ENCODE data around the gene NAA40.

The NAA40 gene

GRCh38 chr11:63912678-63913077, 26.1 kb upstream of the NAA40 start:
- H2AFZ ChIP-seq (ENCODE audit: low read depth): no peak overlapping the region
- H4K20me1 ChIP-seq (ENCODE audit: insufficient read depth): no peaks in the 10 kb centered on the region
- no peak overlapping the region for H3K27ac ChIP-seq
- no peaks in the 10 kb centered on the region for H3K36me3 ChIP-seq (ENCODE audit: insufficient read depth)
- TF ChIP-seq, protein P1, sequence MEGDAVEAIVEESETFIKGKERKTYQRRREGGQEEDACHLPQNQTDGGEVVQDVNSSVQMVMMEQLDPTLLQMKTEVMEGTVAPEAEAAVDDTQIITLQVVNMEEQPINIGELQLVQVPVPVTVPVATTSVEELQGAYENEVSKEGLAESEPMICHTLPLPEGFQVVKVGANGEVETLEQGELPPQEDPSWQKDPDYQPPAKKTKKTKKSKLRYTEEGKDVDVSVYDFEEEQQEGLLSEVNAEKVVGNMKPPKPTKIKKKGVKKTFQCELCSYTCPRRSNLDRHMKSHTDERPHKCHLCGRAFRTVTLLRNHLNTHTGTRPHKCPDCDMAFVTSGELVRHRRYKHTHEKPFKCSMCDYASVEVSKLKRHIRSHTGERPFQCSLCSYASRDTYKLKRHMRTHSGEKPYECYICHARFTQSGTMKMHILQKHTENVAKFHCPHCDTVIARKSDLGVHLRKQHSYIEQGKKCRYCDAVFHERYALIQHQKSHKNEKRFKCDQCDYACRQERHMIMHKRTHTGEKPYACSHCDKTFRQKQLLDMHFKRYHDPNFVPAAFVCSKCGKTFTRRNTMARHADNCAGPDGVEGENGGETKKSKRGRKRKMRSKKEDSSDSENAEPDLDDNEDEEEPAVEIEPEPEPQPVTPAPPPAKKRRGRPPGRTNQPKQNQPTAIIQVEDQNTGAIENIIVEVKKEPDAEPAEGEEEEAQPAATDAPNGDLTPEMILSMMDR (conservative IDR thresholded peaks at IDR 0.05; ENCODE audit: low read depth, low read length): no peak
- H3K79me2 ChIP-seq (ENCODE audit: insufficient read depth, low read depth): no peaks in the 10 kb centered on the region
- H3K4me2 ChIP-seq: no peak overlapping the region
- H3K4me3 ChIP-seq (IDR thresholded peaks at IDR 0.05; ENCODE audit: insufficient read depth, low read depth, low read length): no peak overlapping the region
- peaks cover 12% of the 10 kb centered on the region; the same call in 1 of the 2 replicates for H3K27me3 ChIP-seq (ENCODE audit: insufficient read depth, low read depth)
- H3K4me1 ChIP-seq (ENCODE audit: low read depth, poor library complexity, severe bottlenecking): peaks cover 8% of the 10 kb centered on the region
- H3K9ac ChIP-seq: no peak overlapping the region

GRCh38 chr11:63913866-63914830, 24.7 kb upstream of the NAA40 start:
- Histone ChIP-seq H4K20me1 (ENCODE audit: insufficient read depth) (no peaks in the 10 kb centered on the region), H3K4me3 (IDR thresholded peaks at IDR 0.05; ENCODE audit: insufficient read depth, low read depth, low read length) (no peak overlapping the region), H3K27me3 (ENCODE audit: insufficient read depth, low read depth) (peaks cover 12% of the 10 kb centered on the region; the same call in 1 of the 2 replicates), H3K79me2 (ENCODE audit: insufficient read depth, low read depth) (no peaks in the 10 kb centered on the region), H3K9ac (no peak overlapping the region), H3K27ac (no peak overlapping the region), H2AFZ (ENCODE audit: low read depth) (no peak overlapping the region), H3K4me1 (ENCODE audit: low read depth, poor library complexity, severe bottlenecking) (peaks cover 14% of the 10 kb centered on the region), H3K4me2 (no peak overlapping the region), H3K36me3 (ENCODE audit: insufficient read depth) (no peaks in the 10 kb centered on the region)
- TF ChIP-seq, protein P1 (conservative IDR thresholded peaks at IDR 0.05; ENCODE audit: low read depth, low read length): no peak

DNA sequence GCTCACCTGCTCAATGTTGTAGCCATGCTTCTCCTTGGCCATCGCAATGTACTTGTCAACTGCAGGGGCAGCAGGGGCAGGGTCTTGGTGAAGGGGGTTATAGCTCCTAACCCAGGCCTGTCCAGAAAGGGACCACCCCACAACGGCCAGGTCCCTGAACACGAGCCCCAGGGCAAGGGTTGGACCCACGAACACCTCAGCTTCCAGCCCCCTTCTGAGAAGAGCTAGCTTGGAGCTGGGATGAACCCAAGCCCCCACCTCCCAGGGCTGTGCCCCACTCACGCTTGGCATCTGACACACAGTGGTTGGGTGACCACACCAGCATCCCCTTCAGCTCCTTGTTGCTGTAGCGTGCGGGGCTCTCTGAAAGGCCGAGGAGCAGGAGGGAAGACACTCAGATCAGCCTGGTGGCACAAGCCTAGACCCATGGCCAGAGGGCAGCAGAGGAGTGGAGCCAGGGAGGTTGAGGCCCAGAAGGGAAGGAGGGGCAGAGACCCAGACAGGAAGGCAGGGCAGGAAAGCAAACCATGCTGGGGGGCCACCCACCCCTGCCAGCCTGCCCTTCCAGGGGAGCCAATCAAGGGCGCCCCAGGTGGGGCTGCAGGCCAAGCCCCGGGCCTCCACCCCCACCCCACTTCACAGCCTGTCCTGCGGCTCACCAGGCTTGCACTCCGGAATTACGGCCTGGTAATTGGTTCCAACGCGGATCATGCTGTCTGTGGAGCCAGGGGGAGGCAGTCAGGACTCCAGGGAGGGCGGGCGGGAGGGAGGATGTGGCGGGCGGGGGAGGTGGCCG, 23.7 kb upstream of the NAA40 start:
- Histone ChIP-seq H3K27ac (no peak overlapping the region), H3K9ac (no peak overlapping the region), H3K79me2 (ENCODE audit: insufficient read depth, low read depth) (no peaks in the 10 kb centered on the region), H3K4me2 (no peak overlapping the region), H4K20me1 (ENCODE audit: insufficient read depth) (no peaks in the 10 kb centered on the region), H2AFZ (ENCODE audit: low read depth) (no peak overlapping the region), H3K4me3 (IDR thresholded peaks at IDR 0.05; ENCODE audit: insufficient read depth, low read depth, low read length) (no peak overlapping the region), H3K36me3 (ENCODE audit: insufficient read depth) (no peaks in the 10 kb centered on the region), H3K4me1 (ENCODE audit: low read depth, poor library complexity, severe bottlenecking) (peaks cover 14% of the 10 kb centered on the region), H3K27me3 (ENCODE audit: insufficient read depth, low read depth) (peaks cover 12% of the 10 kb centered on the region; the same call in 1 of the 2 replicates)
- TF ChIP-seq, protein P1 (conservative IDR thresholded peaks at IDR 0.05; ENCODE audit: low read depth, low read length): no peak

DNA sequence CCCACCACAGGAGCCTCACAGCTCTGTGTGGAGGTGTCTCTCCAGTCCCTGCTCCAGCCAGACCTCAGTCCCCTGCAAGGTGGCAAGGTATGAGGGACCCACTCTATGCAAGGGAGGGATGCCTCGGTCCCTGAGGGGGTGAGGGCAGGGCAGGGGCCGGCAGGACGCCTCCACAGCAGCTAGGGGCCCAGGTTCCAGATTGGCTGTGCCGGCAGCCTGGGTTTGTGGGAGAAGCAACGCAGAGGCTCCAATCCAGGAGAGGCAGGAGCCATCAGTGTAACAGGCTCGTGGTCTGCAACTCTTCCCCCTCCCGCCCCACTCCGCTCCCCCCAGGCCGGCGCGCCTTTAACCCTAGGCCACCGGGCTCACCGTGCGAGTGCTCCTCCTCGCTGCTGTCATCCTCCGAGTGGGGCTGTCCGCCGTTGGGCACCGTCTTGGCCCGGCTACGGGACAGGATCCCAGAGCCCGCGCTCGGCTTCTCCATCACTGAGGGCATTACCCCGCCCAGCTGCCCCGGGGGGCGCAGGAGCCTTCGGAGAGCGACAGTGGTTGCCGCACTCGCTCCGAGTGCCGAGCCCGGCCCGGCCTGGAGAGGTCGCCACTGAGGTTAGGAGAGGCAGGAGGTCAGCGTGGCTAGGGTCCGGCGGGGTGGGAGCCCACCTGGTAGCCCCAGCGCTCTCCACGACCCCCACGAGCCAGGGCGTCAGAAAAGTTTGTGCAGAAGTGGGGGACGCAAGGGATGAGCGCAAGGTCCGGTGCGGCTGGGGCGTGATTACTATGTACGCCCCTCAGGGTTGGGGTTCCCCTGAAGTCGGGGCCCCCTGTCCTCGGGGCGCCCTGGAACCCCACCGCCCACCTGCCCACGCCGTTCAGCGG, 22.6 kb upstream of the NAA40 start:
- Histone ChIP-seq H3K4me1 (ENCODE audit: low read depth, poor library complexity, severe bottlenecking) (peaks cover 14% of the 10 kb centered on the region), H2AFZ (ENCODE audit: low read depth) (peak overlapping the region; percentile 64; the same call in 1 of the 2 replicates), H3K27ac (no peak overlapping the region)

More for the DNA sequence above, 22.6 kb upstream of the NAA40 start:
- TF ChIP-seq, protein P1 (conservative IDR thresholded peaks at IDR 0.05; ENCODE audit: low read depth, low read length): peak; percentile 29
- no peaks in the 10 kb centered on the region for H4K20me1 ChIP-seq (ENCODE audit: insufficient read depth)
- no peaks in the 10 kb centered on the region for H3K79me2 ChIP-seq (ENCODE audit: insufficient read depth, low read depth)
- peak overlapping the region; percentile 51 for H3K4me2 ChIP-seq
- no peak overlapping the region for H3K4me3 ChIP-seq (IDR thresholded peaks at IDR 0.05; ENCODE audit: insufficient read depth, low read depth, low read length)
- H3K27me3 ChIP-seq (ENCODE audit: insufficient read depth, low read depth): peaks cover 15% of the 10 kb centered on the region; the same call in 1 of the 2 replicates
- no peak overlapping the region for H3K9ac ChIP-seq
- no peaks in the 10 kb centered on the region for H3K36me3 ChIP-seq (ENCODE audit: insufficient read depth)

Measured in KMS-11 (cell line).